H9 (cell line): ENCODE results near the gene LAMC1. TPM values are rescaled to one million over a fixed set of nuclear protein-coding genes. Genes with fewer than 3 reads are reported as not detected.

Experiments
- DNase-seq: peaks from one replicate; pipeline ENCODE4 v3.0.0-alpha.2; 2017
- H2AFZ ChIP-seq: one replicate; pipeline ENCODE4 v1.6.1; 2013; ENCODE audit warnings: mild to moderate bottlenecking, low read length, control low read depth, moderate library complexity
- H2AK5ac ChIP-seq: 2 replicates; pipeline ENCODE4 v1.6.1; 2013; ENCODE audit warnings: low read length, control low read depth, mixed read lengths; ENCODE audit not compliant: insufficient read length
- H2BK120ac ChIP-seq: one replicate; pipeline ENCODE4 v1.6.1; 2013; ENCODE audit warnings: low read depth, mild to moderate bottlenecking, low read length, control low read depth, inconsistent platforms; ENCODE audit not compliant: poor library complexity, severe bottlenecking
- H2BK12ac ChIP-seq: 2 replicates; pipeline ENCODE4 v1.6.1; 2013; ENCODE audit warnings: low read length, control low read depth, mixed read lengths, low read depth; ENCODE audit not compliant: insufficient read length
- H2BK15ac ChIP-seq: 2 replicates; pipeline ENCODE4 v1.6.1; 2013; ENCODE audit warnings: low read depth, low read length, control low read depth
- H2BK20ac ChIP-seq: one replicate; pipeline ENCODE4 v1.6.1; 2013; ENCODE audit warnings: low read depth, mild to moderate bottlenecking, low read length, control low read depth, inconsistent platforms; ENCODE audit not compliant: poor library complexity, severe bottlenecking
- H2BK5ac ChIP-seq: 2 replicates; pipeline ENCODE4 v1.6.1; 2013; ENCODE audit warnings: low read length, control low read depth, mixed read lengths; ENCODE audit not compliant: insufficient read length
- H3K14ac ChIP-seq: 2 replicates; pipeline ENCODE4 v1.6.1; 2013; ENCODE audit warnings: low read length, control low read depth; ENCODE audit not compliant: insufficient read depth
- H3K18ac ChIP-seq: 2 replicates; pipeline ENCODE4 v1.6.1; 2013; ENCODE audit warnings: low read depth, mild to moderate bottlenecking, mixed read lengths, low read length, control low read depth; ENCODE audit not compliant: insufficient read length
- H3K23ac ChIP-seq: 2 replicates; pipeline ENCODE4 v1.6.1; 2013; ENCODE audit warnings: low read length, control low read depth, mixed read lengths, low read depth; ENCODE audit not compliant: insufficient read length
- H3K23me2 ChIP-seq: 2 replicates; pipeline ENCODE4 v1.6.1; 2013; ENCODE audit warnings: low read depth, mild to moderate bottlenecking, mixed read lengths, low read length, control low read depth; ENCODE audit not compliant: insufficient read length, poor library complexity, severe bottlenecking
- H3K27ac ChIP-seq: 2 replicates; pipeline ENCODE4 v1.5.1; 2013; ENCODE audit warnings: low read length, control low read depth, mixed read lengths, low read depth; ENCODE audit not compliant: insufficient read length
- H3K27me3 ChIP-seq: 2 replicates; pipeline ENCODE4 v1.6.1; 2013; ENCODE audit warnings: low read length, control low read depth, inconsistent platforms; ENCODE audit not compliant: insufficient read depth
- H3K4ac ChIP-seq: 2 replicates; pipeline ENCODE4 v1.6.1; 2013; ENCODE audit warnings: low read depth, mild to moderate bottlenecking, control low read depth, inconsistent platforms, low read length, moderate library complexity
- H3K4me1 ChIP-seq: 2 replicates; pipeline ENCODE4 v1.6.1; 2013; ENCODE audit warnings: low read length, control low read depth, inconsistent platforms; ENCODE audit not compliant: insufficient read depth
- H3K4me2 ChIP-seq: 2 replicates; pipeline ENCODE4 v1.6.1; 2013; ENCODE audit warnings: low read length, control low read depth, mixed read lengths; ENCODE audit not compliant: insufficient read length, insufficient read depth
- H3K56ac ChIP-seq: 2 replicates; pipeline ENCODE4 v1.6.1; 2013; ENCODE audit warnings: low read depth, mild to moderate bottlenecking, mixed read lengths, low read length, control low read depth; ENCODE audit not compliant: insufficient read length
- H3K79me1 ChIP-seq: 2 replicates; pipeline ENCODE4 v1.6.1; 2013; ENCODE audit warnings: low read depth, mild to moderate bottlenecking, moderate library complexity, low read length, control low read depth, inconsistent platforms; ENCODE audit not compliant: insufficient read depth, poor library complexity, severe bottlenecking
- H3K79me2 ChIP-seq: 2 replicates; pipeline ENCODE4 v1.6.1; 2013; ENCODE audit warnings: low read length, control low read depth, inconsistent platforms; ENCODE audit not compliant: insufficient read depth
- H3K9ac ChIP-seq: 2 replicates; pipeline ENCODE4 v1.6.1; 2013; ENCODE audit warnings: low read length, control low read depth, mixed read lengths; ENCODE audit not compliant: insufficient read length; ENCODE audit errors: extremely low read depth
- H3K9me3 ChIP-seq: one replicate; pipeline ENCODE4 v1.6.1; 2013; ENCODE audit warnings: low read depth, low read length, inconsistent platforms; ENCODE audit not compliant: control insufficient read depth
- H3T11ph ChIP-seq: one replicate; pipeline ENCODE4 v1.6.1; 2013; ENCODE audit warnings: mild to moderate bottlenecking, low read length, control low read depth, inconsistent platforms
- H4K20me1 ChIP-seq: one replicate; pipeline ENCODE4 v1.6.1; 2013; ENCODE audit not compliant: control insufficient read depth, insufficient read length, insufficient read depth
- H4K5ac ChIP-seq: 2 replicates; pipeline ENCODE4 v1.6.1; 2013; ENCODE audit warnings: low read depth, mild to moderate bottlenecking, mixed read lengths, low read length, control low read depth; ENCODE audit not compliant: insufficient read length
- H4K8ac ChIP-seq: replicated peaks from 2 replicates; pipeline ENCODE4 v1.6.1; 2013; ENCODE audit warnings: low read length, control low read depth, mixed read lengths, low read depth; ENCODE audit not compliant: insufficient read length
- H4K91ac ChIP-seq: 2 replicates; pipeline ENCODE4 v1.6.1; 2013; ENCODE audit warnings: low read depth, mild to moderate bottlenecking, moderate library complexity, mixed read lengths, low read length, control low read depth; ENCODE audit not compliant: insufficient read length
- H3K27ac Mint-ChIP-seq, 3 experiments: 2 replicates in 2 of 3; 3 replicates in 1 of 3; pipeline ENCODE4 v1.8.0; 2020 to 2021; ENCODE audit warnings: mixed read lengths in 3 of 3, mild to moderate bottlenecking in 1 of 3, moderate library complexity in 1 of 3
- H3K27me3 Mint-ChIP-seq: 2 replicates; pipeline ENCODE4 v1.8.0; 2021; ENCODE audit warnings: low read depth, mild to moderate bottlenecking, moderate library complexity, mixed read lengths
- H3K36me3 Mint-ChIP-seq, 3 experiments: 2 replicates in 2 of 3; 3 replicates in 1 of 3; pipeline ENCODE4 v1.8.0; 2020 to 2021; ENCODE audit warnings: low read depth in 3 of 3, mixed read lengths in 3 of 3; ENCODE audit not compliant: insufficient read depth in 1 of 3
- H3K4me1 Mint-ChIP-seq, 2 experiments: 2 replicates each; pipeline ENCODE4 v1.8.0; 2020; ENCODE audit warnings: mixed read lengths in 2 of 2
- H3K4me3 Mint-ChIP-seq, 2 experiments: 2 replicates in 1 of 2; 3 replicates in 1 of 2; pipeline ENCODE4 v1.8.0; 2020 to 2021; ENCODE audit warnings: mild to moderate bottlenecking in 2 of 2, mixed read lengths in 2 of 2, moderate library complexity in 1 of 2
- H3K9me3 Mint-ChIP-seq, 2 experiments: 2 replicates in 1 of 2; 3 replicates in 1 of 2; pipeline ENCODE4 v1.8.0; 2020; ENCODE audit warnings: mild to moderate bottlenecking in 2 of 2, mixed read lengths in 2 of 2, moderate library complexity in 1 of 2
- WGBS: extraction: QIAGEN DNeasy Blood & Tissue Kit; methylation state at CpG from one replicate; pipeline ENCODE4 v1.1.7; 2013; ENCODE audit warnings: missing lambda C conversion rate, low lambda C conversion rate, mixed read lengths; ENCODE audit not compliant: insufficient read length; ENCODE audit errors: extremely low coverage; 5-methylcytosine and 5-hydroxymethylcytosine counted together
- total RNA-seq: library from RNA; stranded (reverse); gene quantifications from 2 replicates; pipeline ENCODE4 v1.2.1, GENCODE V29; 2021
- TF ChIP-seq, protein P1 (sequence below): fragments of 200-600 bp; sonication (generic); conservative IDR thresholded peaks from 3 replicates; pipeline ENCODE4 v1.8.0; 2021; ENCODE audit warnings: antibody characterized with exemption, mild to moderate bottlenecking

Gene LAMC1
- total RNA-seq, 1 experiment from 2014 or later: 96.2 TPM

DNA sequence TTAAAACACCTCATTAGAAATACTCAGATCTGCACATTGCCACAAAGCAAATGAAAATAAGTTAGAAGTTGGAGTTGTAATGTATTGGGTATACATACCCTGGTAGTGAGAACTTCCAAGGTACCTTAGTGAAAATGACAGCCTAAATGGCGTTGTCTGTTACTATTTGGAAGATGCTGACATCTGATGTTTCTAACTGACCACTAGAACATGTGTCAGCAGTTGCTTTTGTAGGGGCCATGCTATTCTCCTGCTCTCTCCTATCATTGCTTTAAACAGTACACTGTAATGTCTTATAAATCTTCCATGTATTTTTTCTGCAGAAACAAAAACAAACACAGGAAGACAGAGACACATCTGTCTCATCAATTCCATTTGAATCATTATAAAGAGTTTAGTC is 40.1 kb downstream of the LAMC1 start:
- H2BK12ac ChIP-seq: no peak overlapping the region
- H2BK120ac ChIP-seq: no peak overlapping the region
- peaks cover 2% of the 10 kb centered on the region for H3K79me1 ChIP-seq
- H4K91ac ChIP-seq: no peak overlapping the region
- H3K4me1 Mint-ChIP-seq: peaks cover 6% of the 10 kb centered on the region in 2 experiments
- no peak overlapping the region for H3K18ac ChIP-seq
- H3K9me3 Mint-ChIP-seq: peaks cover 2 to 6% of the 10 kb centered on the region in 2 experiments; a peak in 3 of 5 replicates
- no peak overlapping the region for H3K4ac ChIP-seq
- no peak overlapping the region for H3K27ac Mint-ChIP-seq
- no peak overlapping the region for H4K8ac ChIP-seq
- H3K27me3 ChIP-seq: no peaks in the 10 kb centered on the region
- H3K4me3 Mint-ChIP-seq: no peak overlapping the region
- no peak overlapping the region for H2AK5ac ChIP-seq
- no peak overlapping the region for H3K14ac ChIP-seq
- H3K23ac ChIP-seq: no peak overlapping the region
- no CpG with 5 or more reads among the region's 1 CpG for WGBS
- no peaks in the 10 kb centered on the region for H3K4me1 ChIP-seq
- no peaks in the 10 kb centered on the region for H3K27me3 Mint-ChIP-seq
- H3K9ac ChIP-seq: no peak overlapping the region
- no peak overlapping the region for H4K5ac ChIP-seq
- no peak overlapping the region for H3K56ac ChIP-seq
- H4K20me1 ChIP-seq: no peaks in the 10 kb centered on the region
- no peaks in the 10 kb centered on the region for H3K23me2 ChIP-seq
- H3K79me2 ChIP-seq: peaks cover 2% of the 10 kb centered on the region; the same call in 1 of the 2 replicates
- H2BK15ac ChIP-seq: no peak overlapping the region
- H3K9me3 ChIP-seq: no peaks in the 10 kb centered on the region
- no peak overlapping the region for H2AFZ ChIP-seq
- H3K4me2 ChIP-seq: no peak overlapping the region
- TF ChIP-seq, protein P1, sequence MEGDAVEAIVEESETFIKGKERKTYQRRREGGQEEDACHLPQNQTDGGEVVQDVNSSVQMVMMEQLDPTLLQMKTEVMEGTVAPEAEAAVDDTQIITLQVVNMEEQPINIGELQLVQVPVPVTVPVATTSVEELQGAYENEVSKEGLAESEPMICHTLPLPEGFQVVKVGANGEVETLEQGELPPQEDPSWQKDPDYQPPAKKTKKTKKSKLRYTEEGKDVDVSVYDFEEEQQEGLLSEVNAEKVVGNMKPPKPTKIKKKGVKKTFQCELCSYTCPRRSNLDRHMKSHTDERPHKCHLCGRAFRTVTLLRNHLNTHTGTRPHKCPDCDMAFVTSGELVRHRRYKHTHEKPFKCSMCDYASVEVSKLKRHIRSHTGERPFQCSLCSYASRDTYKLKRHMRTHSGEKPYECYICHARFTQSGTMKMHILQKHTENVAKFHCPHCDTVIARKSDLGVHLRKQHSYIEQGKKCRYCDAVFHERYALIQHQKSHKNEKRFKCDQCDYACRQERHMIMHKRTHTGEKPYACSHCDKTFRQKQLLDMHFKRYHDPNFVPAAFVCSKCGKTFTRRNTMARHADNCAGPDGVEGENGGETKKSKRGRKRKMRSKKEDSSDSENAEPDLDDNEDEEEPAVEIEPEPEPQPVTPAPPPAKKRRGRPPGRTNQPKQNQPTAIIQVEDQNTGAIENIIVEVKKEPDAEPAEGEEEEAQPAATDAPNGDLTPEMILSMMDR: no peak
- H3K27ac ChIP-seq: no peak overlapping the region
- no peak overlapping the region for H3T11ph ChIP-seq
- H2BK20ac ChIP-seq: no peak overlapping the region
- DNase-seq: no peak
- H3K36me3 Mint-ChIP-seq: peaks cover 2 to 5% (median 3%) of the 10 kb centered on the region in 3 experiments; a peak in 6 of 7 replicates
- no peak overlapping the region for H2BK5ac ChIP-seq
